Measurements from ENCODE around the gene EFHD2. TPM values are rescaled to one million over a fixed set of nuclear protein-coding genes. Genes with fewer than 3 reads are reported as not detected.

EFHD2 gene
- total RNA-seq, 1 experiment from 2014 or later, result 69.7 TPM

Other genes starting within 250 kb of the EFHD2 start
- 3.5 TPM for gene FHAD1, start 162.7 kb upstream of the EFHD2 start, total RNA-seq (2021; ENCODE audit: unreplicated experiment)
- gene CTRC, start 28.6 kb downstream of the EFHD2 start, total RNA-seq (2021; ENCODE audit: unreplicated experiment), result 3.2 TPM
- gene CELA2A, start 46.8 kb downstream of the EFHD2 start, total RNA-seq (2021; ENCODE audit: unreplicated experiment), result 1.6 TPM
- not detected for gene CELA2B, start 66.2 kb downstream of the EFHD2 start, total RNA-seq (2021; ENCODE audit: unreplicated experiment)
- gene CASP9, start 114.3 kb downstream of the EFHD2 start, total RNA-seq (2021; ENCODE audit: unreplicated experiment), result 10.6 TPM
- gene DNAJC16, start 117.0 kb downstream of the EFHD2 start, total RNA-seq (2021; ENCODE audit: unreplicated experiment), result 20.6 TPM
- not detected for gene AGMAT, start 175.2 kb downstream of the EFHD2 start, total RNA-seq (2021; ENCODE audit: unreplicated experiment)
- 26.3 TPM for gene DDI2, start 207.6 kb downstream of the EFHD2 start, total RNA-seq (2021; ENCODE audit: unreplicated experiment)

All from HCT116 (cell line).